GM21529 (cell line): ENCODE results near the gene AKIP1.

ENCODE experiments used
- ATAC-seq: cut with Tn5 transposase; IDR thresholded peaks from one replicate; pipeline ENCODE4 v1.9.1; 2021; ENCODE audit not compliant: unreplicated experiment

Gene AKIP1

DNA sequence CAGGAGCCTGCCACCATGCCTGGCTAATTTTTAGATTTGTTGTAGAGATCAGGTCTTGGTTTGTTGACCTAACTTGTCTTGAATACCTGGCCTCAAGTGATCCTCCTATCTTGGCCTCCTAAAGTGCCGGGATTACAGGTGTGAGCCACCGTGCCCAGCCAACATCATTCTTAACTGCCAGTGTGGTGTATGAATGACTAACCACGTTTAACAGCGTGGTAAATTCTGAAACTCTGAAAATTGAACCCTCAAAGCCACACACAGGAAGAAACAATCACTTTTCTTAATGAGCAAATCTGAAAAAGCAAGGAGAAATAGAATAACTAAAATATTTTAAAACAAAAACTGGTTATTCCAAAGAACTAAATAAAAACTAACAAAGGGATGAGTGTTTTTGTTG, 45.9 kb downstream of the AKIP1 start:
- ATAC-seq, result no peak

DNA sequence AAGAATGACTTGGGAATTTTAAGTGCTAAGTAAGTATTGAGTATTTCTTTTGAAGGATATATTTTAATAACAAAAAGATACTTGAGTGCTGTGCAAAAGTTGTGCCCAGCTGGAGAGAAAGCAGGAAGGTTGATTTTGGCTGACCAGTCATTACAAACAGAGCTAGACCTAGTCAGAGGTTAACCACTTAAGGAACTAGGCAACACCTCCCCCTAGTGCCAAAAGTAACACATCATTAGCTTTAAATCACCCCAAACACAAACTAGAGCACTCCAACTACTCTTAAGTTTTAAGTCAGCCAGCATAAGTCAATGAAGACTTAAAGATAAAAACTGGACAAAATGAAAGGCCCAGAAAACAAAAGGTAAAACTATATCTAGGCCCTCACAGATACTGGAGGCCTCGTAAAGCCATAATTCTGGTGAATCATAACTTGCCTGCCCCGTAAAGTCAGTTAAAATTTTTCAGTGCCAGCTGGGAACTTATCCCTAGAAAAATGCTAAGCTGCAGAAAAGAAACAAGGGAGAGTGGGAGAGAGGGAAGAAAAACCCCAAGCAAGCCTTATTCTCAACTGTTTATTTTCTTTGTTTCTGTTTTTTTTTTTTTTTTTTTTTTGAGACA, 48.7 kb downstream of the AKIP1 start:
- ATAC-seq, result peak; percentile 46

DNA sequence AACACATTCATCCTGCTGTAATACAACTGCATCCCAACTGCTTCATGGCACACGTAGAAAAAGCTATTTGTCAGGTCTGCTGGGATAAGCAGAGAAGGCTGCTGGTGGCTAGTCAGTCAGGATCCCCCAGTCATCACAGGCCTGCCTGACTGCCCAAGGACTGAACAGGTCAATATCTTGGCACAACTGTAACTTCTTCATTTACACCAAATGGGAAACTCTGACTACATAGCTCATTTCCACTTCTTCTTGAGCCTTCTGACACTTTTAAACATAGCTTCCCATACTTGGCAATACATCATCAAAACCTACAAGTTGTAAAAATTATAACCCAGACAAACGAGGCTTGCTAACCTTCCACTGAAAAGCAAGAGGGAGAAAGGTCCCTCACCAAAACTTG, 50.4 kb downstream of the AKIP1 start:
- no peak for ATAC-seq

DNA sequence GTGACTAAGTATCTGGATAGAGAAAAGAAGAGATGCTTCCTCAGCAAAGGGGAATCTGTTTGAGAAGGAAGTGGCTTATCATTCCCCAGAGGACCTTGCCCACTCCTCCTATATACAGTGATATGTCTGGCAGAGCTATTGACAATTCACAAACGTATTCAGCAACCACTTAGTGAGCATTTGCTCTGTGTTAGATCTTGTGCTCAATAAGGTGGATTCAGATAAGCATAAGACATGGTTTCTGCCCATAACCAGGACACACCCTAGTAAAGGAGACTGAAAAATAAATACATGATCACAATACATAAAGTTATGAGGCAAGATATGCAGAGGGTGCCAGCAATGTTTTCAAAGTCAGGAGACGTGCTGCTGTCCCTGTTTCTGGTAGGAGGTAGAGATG, 51.9 kb downstream of the AKIP1 start:
- no peak for ATAC-seq

DNA sequence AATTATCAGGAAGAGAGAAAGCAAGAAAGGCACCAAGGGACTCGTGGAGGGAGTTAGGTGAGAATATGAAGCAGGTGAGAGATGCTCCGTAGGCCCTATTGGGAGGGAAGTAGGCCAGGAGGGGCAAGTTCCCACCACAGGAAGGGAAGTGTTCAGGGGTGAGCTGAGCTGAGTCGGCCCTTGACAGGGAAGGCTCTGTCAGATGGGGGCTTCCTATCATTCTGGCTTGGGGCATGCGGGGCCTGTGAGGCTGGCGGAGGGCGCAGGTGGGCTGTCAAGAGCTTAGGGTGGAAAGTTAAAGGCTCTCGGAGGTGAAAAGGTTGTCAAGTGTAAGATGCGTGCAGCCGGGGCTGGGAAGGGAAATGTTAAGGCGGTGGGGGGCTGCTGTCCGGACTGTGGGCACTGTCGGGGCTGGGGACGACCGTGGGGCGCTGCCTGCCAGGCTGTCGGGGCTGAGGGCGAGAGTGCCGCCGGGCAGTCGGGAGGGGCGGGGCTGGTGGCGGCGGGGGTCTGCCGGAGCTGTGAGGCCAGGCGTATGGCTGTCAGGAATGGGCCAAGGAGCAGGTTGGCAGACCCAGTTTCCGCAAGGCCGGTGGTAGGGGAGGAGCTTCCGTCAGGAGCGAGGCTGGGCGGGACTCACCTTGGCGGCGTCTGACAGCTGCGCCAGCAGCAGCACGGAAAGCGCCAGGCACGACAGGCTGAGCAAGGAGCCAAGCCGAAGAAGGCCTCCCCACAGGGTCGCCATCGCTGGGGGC, 52.8 kb downstream of the AKIP1 start:
- peak; percentile 66 for ATAC-seq

DNA sequence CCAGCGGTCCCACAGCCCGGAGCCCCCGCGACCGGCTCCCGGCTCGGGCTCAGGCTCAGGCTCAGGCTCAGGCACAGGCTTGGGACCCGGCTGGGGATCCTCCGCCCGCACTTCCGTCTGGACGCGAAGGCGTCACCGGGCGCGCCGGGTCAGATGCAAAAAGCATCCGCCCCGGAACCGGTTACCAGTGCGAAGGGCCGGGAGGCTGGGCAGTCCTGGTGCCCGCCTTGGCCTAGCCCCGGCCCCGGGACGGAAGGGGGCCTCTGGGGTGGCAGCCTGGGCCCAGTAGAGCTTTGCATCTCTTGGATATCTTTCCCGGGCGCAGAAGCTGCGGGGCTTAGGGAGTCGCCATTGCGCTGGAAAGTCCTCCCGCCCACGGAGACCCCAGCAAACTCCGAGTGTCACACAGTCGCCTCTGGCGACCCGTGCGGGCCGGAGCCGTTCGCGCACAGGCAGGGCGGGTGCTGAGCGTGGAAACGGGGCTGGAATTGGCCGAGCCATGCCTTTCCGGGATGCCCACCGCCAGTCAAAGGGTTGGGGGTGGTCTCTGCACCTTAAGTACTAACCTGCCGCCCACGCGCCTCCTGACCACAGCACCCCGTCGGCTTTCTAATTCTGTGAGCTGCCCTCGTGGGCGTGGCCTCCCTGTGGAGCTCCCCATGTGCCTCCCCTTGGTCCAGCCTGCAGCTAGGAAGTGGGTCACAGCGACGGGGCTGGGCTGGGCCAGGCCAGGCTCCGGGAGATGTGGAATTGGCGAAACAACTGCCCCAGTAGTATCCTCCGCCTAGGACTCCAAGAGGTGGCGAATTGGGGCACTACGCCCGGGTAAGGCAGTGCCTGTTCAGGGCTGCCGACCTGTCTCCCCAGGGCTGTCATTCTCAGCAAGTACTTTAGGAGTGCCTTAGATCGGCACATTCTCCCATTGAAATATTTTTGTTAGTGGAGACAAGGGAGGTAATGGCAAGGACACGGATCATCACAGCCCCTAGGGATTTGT, 53.6 kb downstream of the AKIP1 start, which contains the start of gene TMEM9B:
Gene TMEM9B (minus strand): TSS at position 119 of the 997 bp plus-strand sequence. CDS start 129 bp downstream, outside the sequence.
- ATAC-seq, result peak; percentile 81

DNA sequence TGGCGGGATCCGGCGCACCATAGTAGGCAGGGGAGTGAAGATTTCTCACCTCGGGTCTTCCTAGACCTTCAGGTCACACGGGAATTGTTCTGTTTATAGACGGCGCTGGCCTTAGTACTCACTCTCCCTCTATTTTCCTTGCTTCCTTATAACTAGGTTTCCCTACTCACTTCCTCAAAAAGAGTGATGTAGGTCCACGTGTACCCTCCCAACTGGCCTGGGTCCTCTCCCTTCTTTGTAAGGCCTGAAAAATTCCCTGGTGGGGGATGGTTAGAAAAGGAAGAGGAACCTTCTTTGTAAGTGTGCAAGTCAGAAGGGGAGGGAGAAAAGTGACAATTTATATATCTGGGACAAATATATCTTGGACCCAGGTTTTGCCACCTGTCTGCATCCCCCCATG, 56.2 kb downstream of the AKIP1 start:
- no peak for ATAC-seq
